K562 (cell line): Measurements from ENCODE around the gene BSCL2. TPM values are rescaled to one million over a fixed set of nuclear protein-coding genes. Genes with fewer than 3 reads are reported as not detected.
"Not testable (repeated sequence)": the region's sequence is repeated elsewhere in the genome, so short reads cannot be mapped to it uniquely, and the experiment has no call there.

ENCODE experiments used
- ATAC-seq: fragments of 200-7000 bp; cut with Tn5 transposase; 3 replicates; pipeline ENCODE4 v1.9.1; 2020; ENCODE audit warnings: moderate library complexity
- BruUV-seq: library from RNA; stranded (reverse); fragments of 400-500 nt; replicated peaks from 2 replicates; lab custom pipeline; 2021; lab: Mats Ljungman, UMichigan
- CTCF ChIA-PET: fragments of 300-600 bp; formaldehyde crosslinking; extraction: SDS; loops from one replicate; lab custom pipeline; 2021; ENCODE audit warnings: low intra/inter-chr PET ratio; lab: Yijun Ruan, JAX
- POLR2A ChIA-PET: fragments of 300-600, 350-650 bp; sonication (Branson Sonifier 250); formaldehyde crosslinking; extraction: SDS; loops from one replicate; lab custom pipeline; 2021; ENCODE audit warnings: antibody characterized with exemption, inconsistent platforms; lab: Yijun Ruan, JAX
- DNase-seq, 4 experiments: peaks; one replicate each; pipeline versions ENCODE4 v3.0.0 to v3.0.0-alpha.2; 2011 to 2018; ENCODE audit warnings: low spot score in 3 of 4, mixed read lengths in 3 of 4; ENCODE audit errors: extremely low read depth in 1 of 4
- FAIRE-seq: peaks from 2 replicates; lab custom pipeline; 2011; peaks lifted over from hg19 to GRCh38; lab: Jason Lieb, UNC
- H2AFZ ChIP-seq: 2 replicates; pipeline ENCODE4 v1.6.0; 2011; ENCODE audit warnings: low read depth, low read length, control low read depth, inconsistent platforms
- H3K27ac ChIP-seq: fragments of 200-600 bp; 3 replicates; pipeline ENCODE4 v1.8.0; 2011; ENCODE audit warnings: low read depth, mild to moderate bottlenecking, control low read depth, inconsistent platforms, low read length, moderate library complexity, mixed read lengths; ENCODE audit errors: extremely low read depth
- H3K27me3 ChIP-seq, 2 experiments: fragments of 300-600 bp in 1 of 2; 2 replicates in 1 of 2; 3 replicates in 1 of 2; pipeline versions ENCODE4 v1.6.0 to v1.8.0; 2011; ENCODE audit warnings: inconsistent platforms in 2 of 2, low read length in 2 of 2, mild to moderate bottlenecking in 1 of 2, mixed read lengths in 1 of 2, moderate library complexity in 1 of 2; ENCODE audit not compliant: control insufficient read depth in 2 of 2, insufficient read depth in 2 of 2
- H3K36me3 ChIP-seq: fragments of 300-600 bp; 3 replicates; pipeline ENCODE4 v1.8.0; 2011; ENCODE audit warnings: mild to moderate bottlenecking, low read length, inconsistent platforms; ENCODE audit not compliant: control insufficient read depth, insufficient read depth
- H3K4me1 ChIP-seq, 2 experiments: fragments of 200-600 bp in 1 of 2; replicated peaks in 1 of 2; 2 replicates in 1 of 2; 3 replicates in 1 of 2; pipeline versions ENCODE4 v1.5.1 to v1.8.0; 2011; ENCODE audit warnings: inconsistent platforms in 2 of 2, low read length in 2 of 2, mild to moderate bottlenecking in 1 of 2, mixed read lengths in 1 of 2, moderate library complexity in 1 of 2; ENCODE audit not compliant: control insufficient read depth in 2 of 2, insufficient read depth in 2 of 2
- H3K4me2 ChIP-seq: 2 replicates; pipeline ENCODE4 v1.6.1; 2011; ENCODE audit warnings: low read length, control low read depth, inconsistent platforms, mixed read lengths; ENCODE audit not compliant: insufficient read depth
- H3K4me3 ChIP-seq: fragments of 200-600 bp; sonication (generic), shearing (Covaris generic); 2 replicates; pipeline ENCODE4 v1.5.1; 2016; ENCODE audit warnings: control low read depth, inconsistent platforms
- H3K79me2 ChIP-seq: fragments of 200-600 bp; 3 replicates; pipeline ENCODE4 v1.8.0; 2011; ENCODE audit warnings: low read length, inconsistent platforms; ENCODE audit not compliant: control insufficient read depth, insufficient read depth
- H3K9ac ChIP-seq, 2 experiments: 2 replicates each; pipeline versions ENCODE4 v1.6.0 to v1.6.1; 2011; ENCODE audit warnings: low read depth in 2 of 2, low read length in 2 of 2, control low read depth in 1 of 2, inconsistent platforms in 1 of 2, mild to moderate bottlenecking in 1 of 2, mixed read lengths in 1 of 2; ENCODE audit not compliant: insufficient read depth in 1 of 2
- H3K9me1 ChIP-seq: one replicate; pipeline ENCODE4 v1.6.0; 2011; ENCODE audit warnings: inconsistent platforms, mild to moderate bottlenecking, low read length, moderate library complexity; ENCODE audit not compliant: control insufficient read depth, insufficient read depth
- H3K9me3 ChIP-seq: replicated peaks from 2 replicates; pipeline ENCODE4 v1.5.1; 2011; ENCODE audit warnings: low read depth, low read length, inconsistent platforms; ENCODE audit not compliant: control insufficient read depth, insufficient read depth
- H4K20me1 ChIP-seq: replicated peaks from 2 replicates; pipeline ENCODE4 v1.6.1; 2011; ENCODE audit warnings: low read length, inconsistent platforms, mixed read lengths; ENCODE audit not compliant: control insufficient read depth, insufficient read depth
- C11orf30 ChIP-seq: fragments of 450-650 bp; IDR thresholded peaks from 2 replicates; pipeline ENCODE4 v1.6.1; 2016; ENCODE audit warnings: low read depth, mild to moderate bottlenecking
- MAFG ChIP-seq: fragments of 450-650 bp; conservative IDR thresholded peaks from 2 replicates; pipeline ENCODE4 v1.6.1; 2016; ENCODE audit warnings: missing genetic modification characterization, missing compliant biosample characterization
- RAD51 ChIP-seq: fragments of 450-650 bp; IDR thresholded peaks from 2 replicates; pipeline ENCODE4 v1.7.1; 2016; ENCODE audit warnings: low read depth, mild to moderate bottlenecking, borderline replicate concordance
- ZNF23 ChIP-seq: fragments of 250-450 bp; sonication (Bioruptor Pico); IDR thresholded peaks from 2 replicates; pipeline ENCODE4 v1.4.0; 2020; ENCODE audit warnings: mild to moderate bottlenecking
- ZNF316 ChIP-seq: fragments of 450-650 bp; IDR thresholded peaks from 2 replicates; pipeline ENCODE4 v1.6.1; 2016
- WGBS: fragments of 100-300 bp; shearing (Covaris generic); methylation state at CpG from one replicate; pipeline ENCODE4 v1.1.6; 2016; ENCODE audit warnings: low coverage, mixed read lengths; ENCODE audit not compliant: insufficient coverage; ENCODE audit errors: missing lambda C conversion rate; 5-methylcytosine and 5-hydroxymethylcytosine counted together
- in situ Hi-C: fragments of 300-500 bp; cut with MboI; formaldehyde crosslinking; loops from 4 replicates; pipeline ENCODE4 v1.15.0; 2018; ENCODE audit warnings: inconsistent platforms, mixed read lengths
- intact Hi-C: fragments of 100-400 bp; cut with micrococcal nuclease; formaldehyde crosslinking; loops from 2 replicates; pipeline ENCODE4 v1.14.2; 2022
- polyA plus RNA-seq, 8 experiments: library from polyadenylated mRNA; depleted of rRNA in 4 of 8; stranded (reverse) in 5 of 8; unstranded in 3 of 8; fragments of >200 nt; fragmentation: Nextera tagmentation in 2 of 8; fragmentation: Illumina TruSeq in 1 of 8; extraction: Ambion mirVana in 2 of 8; extraction: Trizol in 1 of 8; gene quantifications; 2 replicates each; pipeline versions ENCODE4 v1.2.1 to v1.2.3, GENCODE V29; 2011 to 2014; ENCODE audit warnings: inconsistent platforms in 1 of 8, missing spikeins in 1 of 8
- total RNA-seq, 7 experiments: library from RNA; depleted of rRNA in 6 of 7; stranded (reverse); fragments of >200 nt in 6 of 7; fragmentation: Illumina TruSeq in 2 of 7; extraction: Trizol in 2 of 7; gene quantifications; 2 replicates each; pipeline versions ENCODE4 v1.2.1 to v1.2.3, GENCODE V29; 2011 to 2021; ENCODE audit warnings: low replicate concordance in 1 of 7
- TF ChIP-seq, protein P1 (sequence below): sonication (generic); IDR thresholded peaks from 2 replicates; pipeline ENCODE4 v1.6.1; 2016

The BSCL2 gene
- total and polyA plus RNA-seq, 9 of the 15 experiments (the other 6 are each of a cell fraction or from before 2014, with no cell fraction given) = 18.9 to 51.7 (median 35.2) TPM

GRCh38 chr11:62675415-62675814 is 31.8 kb downstream of the BSCL2 start:
- POLR2A ChIA-PET = interaction anchor here (1.0 to 5.4 kb wide), 7 partner anchors 10 to 166 kb away, joined by 3 to 57 read pairs (median 5); partner anchors contain the start of genes C11orf98, CSKMT and HNRNPUL2
- peaks cover 75% of the 10 kb centered on the region for H3K79me2 ChIP-seq
- not testable (repeated sequence) for H4K20me1 ChIP-seq

DNA sequence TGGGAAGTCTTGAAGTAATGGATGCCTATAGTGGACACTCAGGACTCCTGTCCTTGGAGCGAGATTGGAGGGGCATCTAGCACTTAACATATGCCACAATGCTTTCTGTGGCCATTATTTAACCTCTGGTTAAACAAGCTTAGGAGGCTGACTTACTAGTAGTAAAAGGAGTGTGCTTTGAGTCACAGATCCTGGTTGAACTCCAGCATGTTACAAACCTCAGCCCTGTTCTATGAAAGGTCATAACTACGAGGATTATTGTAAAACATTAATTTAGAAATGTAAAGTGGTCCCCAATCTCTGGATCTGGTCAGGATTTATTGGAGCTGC is 34.1 kb downstream of the BSCL2 start:
- peaks cover 83% of the 10 kb centered on the region for H3K79me2 ChIP-seq
- H3K27ac ChIP-seq = peak overlapping the region; percentile 94
- no peak for FAIRE-seq
- intact Hi-C loops = loop anchor here (5.0 kb wide), 1 partner anchor 71 kb away; the partner anchor contains the start of gene MTA2
- ATAC-seq = no peak
- peak in 1 of 4 experiments; percentile 7 for DNase-seq
- peaks cover 39 to 58% of the 10 kb centered on the region in 2 experiments; a peak in 4 of 5 replicates for H3K4me1 ChIP-seq
- H2AFZ ChIP-seq = no peak overlapping the region
- H3K9me3 ChIP-seq = no peaks in the 10 kb centered on the region
- ChIA-PET CTCF (no interaction called here), POLR2A (interaction anchor here (1.0 to 5.4 kb wide), 6 partner anchors 8 to 216 kb away, joined by 3 to 57 read pairs (median 4); partner anchors contain the start of genes C11orf98, CSKMT and TUT1)
- no TSS peak for BruUV-seq
- peak overlapping the region; percentile 86 for H3K4me2 ChIP-seq
- in situ Hi-C loops = no loop called here
- peak overlapping the region; percentile 91 for H3K4me3 ChIP-seq
- no peaks in the 10 kb centered on the region for H4K20me1 ChIP-seq
- no peaks in the 10 kb centered on the region for H3K9me1 ChIP-seq
- 33% methylated on average over 2 of the region's 2 CpGs for WGBS
- no peaks in the 10 kb centered on the region for H3K27me3 ChIP-seq
- peak overlapping the region; percentile 94 to 100 for H3K9ac ChIP-seq
- peaks cover 60% of the 10 kb centered on the region for H3K36me3 ChIP-seq
- 0 out of 2 replicates have a peak, but pooled peaks have one; percentile 0 for TF ChIP-seq RAD51
- TF ChIP-seq, protein P1, sequence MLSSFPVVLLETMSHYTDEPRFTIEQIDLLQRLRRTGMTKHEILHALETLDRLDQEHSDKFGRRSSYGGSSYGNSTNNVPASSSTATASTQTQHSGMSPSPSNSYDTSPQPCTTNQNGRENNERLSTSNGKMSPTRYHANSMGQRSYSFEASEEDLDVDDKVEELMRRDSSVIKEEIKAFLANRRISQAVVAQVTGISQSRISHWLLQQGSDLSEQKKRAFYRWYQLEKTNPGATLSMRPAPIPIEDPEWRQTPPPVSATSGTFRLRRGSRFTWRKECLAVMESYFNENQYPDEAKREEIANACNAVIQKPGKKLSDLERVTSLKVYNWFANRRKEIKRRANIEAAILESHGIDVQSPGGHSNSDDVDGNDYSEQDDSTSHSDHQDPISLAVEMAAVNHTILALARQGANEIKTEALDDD = peak; percentile 85
- TF ChIP-seq ZNF23 (CRISPR knock-in tag) = no peak

More at GRCh38 chr11:62675415-62675814, 31.8 kb downstream of the BSCL2 start:
- DNase-seq, in situ Hi-C loops, H3K9me3 ChIP-seq, intact Hi-C loops, H3K9ac ChIP-seq, H3K9me1 ChIP-seq, H2AFZ ChIP-seq, CTCF ChIA-PET, FAIRE-seq, H3K27ac ChIP-seq, H3K4me2 ChIP-seq, ATAC-seq, H3K4me3 ChIP-seq, BruUV-seq, H3K27me3 ChIP-seq: not testable (repeated sequence)
- 88% methylated on average over 10 of the region's 10 CpGs for WGBS
- Histone ChIP-seq H3K36me3 (peaks cover 51% of the 10 kb centered on the region), H3K4me1 (peaks cover 31 to 56% of the 10 kb centered on the region in 2 experiments; a peak in 4 of 5 replicates)
- TF ChIP-seq ZNF316 (peak; percentile 71), MAFG (tag) (peak; percentile 47), C11orf30 (peak; percentile 58)
